ENCODE results near the gene CLCC1.
A peak's percentile ranks its signal among the peaks of the same experiment; 100 is the strongest.
"Not testable (repeated sequence)": the region's sequence is repeated elsewhere in the genome, so short reads cannot be mapped to it uniquely, and the experiment has no call there.

CLCC1 gene

GRCh38 chr1:108963052-108963686 is at the start of gene CLCC1:
TSS of gene CLCC1 (minus strand) at chr1:108963484. CDS start at chr1:108950437, 13,047 bp downstream.
- peak; percentile 88 for DNase-seq

- no peak for DNase-seq
Observed at GRCh38 chr1:109011335-109011734, 48.1 kb upstream of the CLCC1 start.

- not testable (repeated sequence) for DNase-seq
Observed at GRCh38 chr1:108996622-108997021, 33.3 kb upstream of the CLCC1 start.

- DNase-seq: no peak
Observed at GRCh38 chr1:108983114-108983513, 19.8 kb upstream of the CLCC1 start.

- no peak for DNase-seq
Observed at GRCh38 chr1:108976658-108977057, 13.4 kb upstream of the CLCC1 start.

GRCh38 chr1:108972951-108973350 is 9.7 kb upstream of the CLCC1 start:
- DNase-seq: no peak

GRCh38 chr1:108969346-108969745 is 6.1 kb upstream of the CLCC1 start:
- DNase-seq: no peak

GRCh38 chr1:108962681-108963051 is 618 bp downstream of the CLCC1 start:
- DNase-seq: peak; percentile 51

GRCh38 chr1:108961752-108962486 is 1.4 kb downstream of the CLCC1 start:
- no peak for DNase-seq

GRCh38 chr1:108961198-108961597 is 2.1 kb downstream of the CLCC1 start:
- no peak for DNase-seq

- no peak for DNase-seq
Observed at GRCh38 chr1:108960719-108961118, 2.6 kb downstream of the CLCC1 start.

- DNase-seq: no peak
Observed at GRCh38 chr1:108957888-108958287, 5.4 kb downstream of the CLCC1 start.

GRCh38 chr1:108955881-108956280 is 7.4 kb downstream of the CLCC1 start:
- DNase-seq: no peak

GRCh38 chr1:108955111-108955510 is 8.2 kb downstream of the CLCC1 start:
- DNase-seq: no peak

GRCh38 chr1:108953452-108953851 is 9.8 kb downstream of the CLCC1 start:
- no peak for DNase-seq

GRCh38 chr1:108951242-108951641 is 12.0 kb downstream of the CLCC1 start:
- no peak for DNase-seq

- no peak for DNase-seq
Observed at GRCh38 chr1:108949044-108949443, 14.2 kb downstream of the CLCC1 start.

GRCh38 chr1:108947871-108948525 is 15.3 kb downstream of the CLCC1 start:
- no peak for DNase-seq

GRCh38 chr1:108936170-108936569 is 27.1 kb downstream of the CLCC1 start:
- no peak for DNase-seq

GRCh38 chr1:108933944-108934343 is 29.3 kb downstream of the CLCC1 start:
- DNase-seq: no peak

GRCh38 chr1:108927565-108927964 is 35.7 kb downstream of the CLCC1 start:
- DNase-seq: not testable (repeated sequence)

GRCh38 chr1:108925920-108926319 is 37.4 kb downstream of the CLCC1 start:
- no peak for DNase-seq

- no peak for DNase-seq
Observed at GRCh38 chr1:108916788-108917187, 46.5 kb downstream of the CLCC1 start.
